HG02623 (cell line): Measurements from ENCODE around the gene IL12B.
"Not testable (repeated sequence)": the region's sequence is repeated elsewhere in the genome, so short reads cannot be mapped to it uniquely, and the experiment has no call there.

Experiments
- ATAC-seq: cut with Tn5 transposase; IDR thresholded peaks from one replicate; pipeline ENCODE4 v1.9.1; 2021; ENCODE audit warnings: moderate library complexity; ENCODE audit not compliant: unreplicated experiment

IL12B gene

GRCh38 chr5:159333545-159333925, 3.2 kb upstream of the IL12B start:
- ATAC-seq = no peak

- ATAC-seq = no peak
Measured at GRCh38 chr5:159332800-159333544, 2.7 kb upstream of the IL12B start.

GRCh38 chr5:159331093-159331973, 1.0 kb upstream of the IL12B start:
- ATAC-seq = peak; percentile 58

DNA sequence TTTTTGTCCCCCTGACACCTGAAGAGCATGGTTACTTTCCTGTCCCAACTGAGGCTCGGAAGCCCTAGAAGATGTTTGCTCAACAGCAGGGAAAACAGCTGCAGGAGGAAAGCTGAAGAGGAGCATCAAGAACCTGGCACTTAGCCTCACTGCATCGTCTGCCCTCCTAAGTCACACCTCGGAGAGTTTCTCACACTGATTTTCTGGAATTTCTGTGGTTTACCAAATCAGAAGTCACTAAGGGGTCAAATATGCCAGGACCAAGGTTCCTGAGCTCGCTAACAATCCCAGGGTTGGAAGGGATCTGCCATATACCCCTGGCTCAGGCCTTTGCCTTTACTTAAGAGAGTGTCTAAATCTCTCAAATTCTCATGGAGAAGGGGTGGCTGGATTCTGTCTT, 5.3 kb downstream of the IL12B start:
- ATAC-seq = no peak

GRCh38 chr5:159324102-159324755, 6.1 kb downstream of the IL12B start:
- ATAC-seq = no peak

DNA sequence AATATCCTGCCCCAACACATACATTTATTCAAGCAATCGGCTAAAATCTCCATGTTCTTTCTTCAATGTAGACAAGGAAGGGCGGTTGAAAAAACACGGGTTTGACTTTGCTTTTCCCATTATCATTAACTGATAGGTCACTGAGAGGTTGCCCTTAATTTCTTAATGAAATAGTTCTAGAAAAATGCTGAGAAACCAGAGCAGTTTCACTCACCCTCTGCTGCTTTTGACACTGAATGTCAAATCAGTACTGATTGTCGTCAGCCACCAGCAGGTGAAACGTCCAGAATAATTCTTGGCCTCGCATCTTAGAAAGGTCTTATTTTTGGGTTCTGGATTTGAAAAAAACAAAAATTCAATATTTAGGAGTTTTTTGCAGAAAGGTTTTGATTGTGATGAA, 8.1 kb downstream of the IL12B start:
- ATAC-seq = no peak

DNA sequence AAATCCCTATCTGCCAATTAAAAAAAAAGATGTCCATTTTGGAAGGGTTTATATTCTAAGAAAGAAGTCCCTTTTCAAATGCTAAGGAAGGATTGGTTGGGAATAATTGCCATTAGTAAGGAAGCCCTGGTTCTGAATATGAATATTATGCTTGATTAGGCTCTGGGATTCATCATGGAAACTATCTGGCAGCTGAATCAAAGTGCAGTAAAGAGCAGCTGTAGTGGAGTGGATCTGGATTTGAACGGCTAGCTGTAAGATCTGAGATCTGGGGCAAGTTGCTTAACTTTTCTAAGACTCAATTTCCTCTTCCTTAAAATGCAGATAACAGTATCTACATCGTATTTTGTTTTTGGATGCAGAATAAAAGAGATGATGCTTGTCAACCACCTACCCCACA, 10.5 kb downstream of the IL12B start:
- no peak for ATAC-seq

DNA sequence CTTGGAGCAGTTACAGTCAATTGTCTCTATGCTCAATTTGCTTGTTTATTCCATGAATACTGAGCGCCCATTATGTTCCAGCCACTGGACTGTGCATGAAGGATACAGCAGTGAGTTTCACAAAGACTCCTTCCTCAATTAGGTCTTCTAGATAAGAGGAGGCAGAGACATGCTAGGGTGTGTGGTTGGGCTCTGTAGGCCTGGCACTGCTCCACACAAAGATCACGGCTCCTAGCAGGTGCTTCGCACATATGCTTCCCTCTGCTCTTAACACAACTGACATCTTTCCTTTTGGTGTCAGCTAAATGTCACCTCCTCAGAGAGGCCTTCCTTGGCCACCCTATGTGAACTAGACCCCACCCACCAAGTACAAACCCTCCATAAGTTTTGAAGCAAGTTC, 10.9 kb downstream of the IL12B start:
- ATAC-seq = no peak

GRCh38 chr5:159318448-159318847, 11.8 kb downstream of the IL12B start:
- ATAC-seq = no peak

- ATAC-seq = no peak
Measured at GRCh38 chr5:159317849-159318248, 12.4 kb downstream of the IL12B start.

DNA sequence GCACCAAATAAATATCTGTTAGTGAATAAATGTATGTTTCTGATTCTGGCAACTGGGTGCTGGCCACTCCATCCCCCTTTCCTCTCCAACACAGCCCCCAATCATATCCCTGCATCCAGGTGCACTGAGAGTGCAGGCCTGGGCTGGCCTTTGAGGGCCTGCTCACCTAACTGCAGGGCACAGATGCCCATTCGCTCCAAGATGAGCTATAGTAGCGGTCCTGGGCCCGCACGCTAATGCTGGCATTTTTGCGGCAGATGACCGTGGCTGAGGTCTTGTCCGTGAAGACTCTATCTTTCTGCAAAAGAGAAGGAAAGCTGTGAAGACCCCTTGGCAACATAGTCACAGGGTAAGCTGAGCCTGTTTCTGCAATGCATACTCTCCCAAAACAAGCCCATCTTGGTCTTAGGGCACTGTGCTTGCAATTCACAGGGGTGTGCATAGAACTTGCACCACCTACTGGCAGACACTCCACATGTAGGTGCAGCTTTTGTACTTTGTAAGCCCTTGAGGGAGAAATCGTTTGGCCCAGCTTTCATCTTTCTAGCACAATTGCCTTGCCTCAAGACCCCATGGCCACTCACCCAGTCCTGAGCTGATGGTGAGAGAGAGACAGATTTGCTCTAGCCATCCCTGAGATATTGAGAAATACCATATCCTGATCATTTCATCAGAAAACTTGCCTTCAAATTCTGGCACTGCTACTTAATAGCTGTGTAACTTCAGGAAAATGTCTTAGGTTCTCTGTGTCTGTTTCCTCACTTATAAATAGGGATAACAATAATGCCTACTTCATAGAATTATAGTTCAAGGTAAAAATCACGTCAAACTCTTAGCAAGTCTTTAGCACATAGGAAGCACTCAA, 13.5 kb downstream of the IL12B start:
- ATAC-seq = no peak

GRCh38 chr5:159313197-159313596, 17.1 kb downstream of the IL12B start:
- ATAC-seq = no peak

DNA sequence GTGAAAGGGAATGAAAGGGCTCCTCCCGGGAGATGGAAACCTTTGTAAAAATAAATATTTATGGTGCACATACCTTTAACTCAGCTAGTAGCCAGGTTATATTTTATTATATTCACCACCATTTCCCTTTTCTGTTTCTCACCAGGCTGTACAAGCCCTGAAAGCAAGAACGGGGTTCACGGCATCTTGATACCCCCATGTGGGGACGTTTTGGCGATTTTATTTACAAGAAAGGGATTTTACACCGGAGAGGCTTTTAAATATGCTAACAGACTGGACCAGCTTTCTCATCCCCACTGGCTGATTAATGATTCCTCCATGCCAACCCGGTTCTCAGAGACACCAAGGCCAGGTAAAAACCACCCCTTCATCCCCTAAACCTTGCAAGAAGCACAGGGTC, 19.2 kb downstream of the IL12B start:
- ATAC-seq = no peak

- ATAC-seq = no peak
Measured at GRCh38 chr5:159310511-159310910, 19.8 kb downstream of the IL12B start.

DNA sequence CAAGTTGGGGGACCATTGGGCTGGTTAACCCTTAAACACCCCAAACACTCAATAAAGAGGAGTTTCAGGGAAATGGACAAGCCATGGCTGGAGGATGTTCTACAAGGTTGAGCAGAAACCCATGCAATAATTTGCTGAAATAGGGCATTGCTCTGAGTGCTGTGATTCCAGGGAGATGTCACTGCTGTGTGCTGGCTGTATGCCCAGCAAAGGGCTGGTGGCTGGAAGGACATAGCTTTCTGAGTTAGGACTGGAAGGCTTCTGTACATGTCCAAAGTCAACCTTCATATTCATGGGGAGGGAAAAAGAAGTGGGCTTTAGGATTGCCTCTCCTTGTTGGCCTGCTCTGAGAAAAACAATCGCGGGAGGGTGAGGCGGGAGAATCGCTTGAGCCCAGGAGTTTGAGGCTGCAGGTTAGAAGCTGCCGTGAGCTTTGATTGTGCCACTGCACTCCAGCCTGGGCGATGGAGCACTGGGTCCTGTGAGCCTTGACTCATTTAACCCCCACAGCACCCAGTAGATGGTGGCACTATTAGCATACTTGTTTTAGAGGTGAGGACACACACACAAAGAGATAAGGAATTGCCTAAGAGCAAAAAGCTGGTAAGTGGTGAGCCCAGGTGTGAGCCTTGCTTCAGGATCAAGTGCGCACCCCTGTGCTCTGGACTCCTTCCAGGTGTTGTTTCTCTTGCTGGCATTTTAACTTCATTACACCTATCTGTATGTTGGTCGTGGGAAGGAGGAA, 20.4 kb downstream of the IL12B start:
- no peak for ATAC-seq

DNA sequence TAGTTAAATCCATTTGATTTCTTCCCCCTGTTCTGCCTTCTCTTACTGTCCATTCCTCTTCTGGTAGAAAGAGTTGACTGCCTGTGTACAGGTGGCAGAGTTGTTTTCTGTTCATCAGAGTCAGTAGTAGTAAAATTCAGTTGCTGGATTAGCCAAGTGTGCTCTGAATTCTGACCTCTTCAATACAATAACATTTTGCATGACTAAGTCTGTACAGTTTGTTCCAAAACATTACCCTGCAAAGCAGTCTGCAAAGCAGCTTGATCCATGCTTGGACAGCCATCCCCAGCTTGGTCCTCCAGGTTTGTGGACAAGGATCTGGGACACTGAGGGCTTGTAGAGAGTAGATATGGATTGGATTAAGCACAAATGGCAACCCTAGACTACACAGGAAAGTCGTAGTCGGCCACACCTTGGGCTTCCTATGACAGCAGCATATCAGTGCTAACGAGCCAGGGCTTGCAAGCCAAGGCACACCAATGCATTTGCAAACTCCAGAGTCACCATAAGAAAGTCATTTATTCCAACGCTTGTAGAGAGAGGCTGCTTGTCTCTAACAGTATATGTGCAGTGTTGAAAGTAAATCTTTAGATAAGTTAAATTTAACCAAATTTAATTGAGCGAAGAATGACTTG, 25.2 kb downstream of the IL12B start:
- ATAC-seq = no peak

DNA sequence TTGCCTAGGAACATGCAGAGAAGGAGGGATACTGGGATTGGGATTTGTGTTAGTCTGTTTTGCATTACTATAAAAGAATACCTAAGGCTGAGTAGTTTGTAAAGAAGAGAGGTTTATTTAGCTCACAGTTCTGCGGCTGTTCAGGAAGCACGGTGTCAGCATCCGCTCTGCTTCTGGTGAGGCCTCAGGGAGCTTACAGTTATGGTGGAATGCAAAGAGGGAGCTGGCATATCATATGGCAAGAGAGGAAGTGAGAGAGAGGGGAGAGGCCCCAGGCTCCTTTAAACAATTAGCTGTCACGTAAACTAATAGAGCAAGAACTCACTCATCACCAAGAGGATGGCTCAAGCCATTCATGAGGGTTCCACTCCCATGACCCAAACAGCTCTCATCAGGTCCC, 27.0 kb downstream of the IL12B start:
- no peak for ATAC-seq

GRCh38 chr5:159301929-159302860, 28.1 kb downstream of the IL12B start:
- not testable (repeated sequence) for ATAC-seq

GRCh38 chr5:159301466-159301865, 28.8 kb downstream of the IL12B start:
- no peak for ATAC-seq
